NCI-H524 treated with DMSO at 0.1 percent for 48 hours (cell line): Measurements from ENCODE around the gene SPTLC1.

Experiments used
- DNase-seq: peaks from one replicate; lab custom pipeline; 2025; lab: John Stamatoyannopoulos, UW

The SPTLC1 gene

GRCh38 chr9:92094655-92095054, 20.6 kb downstream of the SPTLC1 start:
- no peak for DNase-seq

GRCh38 chr9:92077888-92078287, 37.3 kb downstream of the SPTLC1 start:
- DNase-seq, result no peak

GRCh38 chr9:92071634-92072033, 43.6 kb downstream of the SPTLC1 start:
- DNase-seq, result no peak

GRCh38 chr9:92066168-92066567, 49.0 kb downstream of the SPTLC1 start:
- no peak for DNase-seq

- DNase-seq, result no peak
These were observed 50.5 kb downstream of the SPTLC1 start for GRCh38 chr9:92064711-92065110.

- no peak for DNase-seq
These were observed 54.0 kb downstream of the SPTLC1 start for GRCh38 chr9:92061184-92061583.

- no peak for DNase-seq
These were observed 55.6 kb downstream of the SPTLC1 start for GRCh38 chr9:92059661-92060060.

- DNase-seq, result no peak
These were observed 56.3 kb downstream of the SPTLC1 start for GRCh38 chr9:92058723-92059444.

GRCh38 chr9:92058026-92058425, 57.2 kb downstream of the SPTLC1 start:
- DNase-seq, result no peak

GRCh38 chr9:92057226-92057625, 58.0 kb downstream of the SPTLC1 start:
- no peak for DNase-seq

GRCh38 chr9:92055624-92056023, 59.6 kb downstream of the SPTLC1 start:
- DNase-seq, result no peak

GRCh38 chr9:92048924-92049625, 66.1 kb downstream of the SPTLC1 start:
- DNase-seq, result no peak

GRCh38 chr9:92047500-92047899, 67.7 kb downstream of the SPTLC1 start:
- DNase-seq, result no peak

GRCh38 chr9:92046676-92047075, 68.5 kb downstream of the SPTLC1 start:
- no peak for DNase-seq

GRCh38 chr9:92044936-92045335, 70.3 kb downstream of the SPTLC1 start:
- DNase-seq, result no peak

GRCh38 chr9:92043002-92043401, 72.2 kb downstream of the SPTLC1 start:
- no peak for DNase-seq

GRCh38 chr9:92042260-92042659, 73.0 kb downstream of the SPTLC1 start:
- DNase-seq, result no peak

- DNase-seq, result no peak
These were observed 78.5 kb downstream of the SPTLC1 start for GRCh38 chr9:92036756-92037155.

- no peak for DNase-seq
These were observed 78.8 kb downstream of the SPTLC1 start for GRCh38 chr9:92036411-92036746.

GRCh38 chr9:92035687-92036410, 79.4 kb downstream of the SPTLC1 start:
- DNase-seq, result no peak

GRCh38 chr9:92035146-92035545, 80.1 kb downstream of the SPTLC1 start:
- no peak for DNase-seq

GRCh38 chr9:92033991-92034390, 81.2 kb downstream of the SPTLC1 start:
- DNase-seq, result no peak

- no peak for DNase-seq
These were observed 81.9 kb downstream of the SPTLC1 start for GRCh38 chr9:92033307-92033706.
